Measurements from ENCODE around the gene ASB6.

DNA sequence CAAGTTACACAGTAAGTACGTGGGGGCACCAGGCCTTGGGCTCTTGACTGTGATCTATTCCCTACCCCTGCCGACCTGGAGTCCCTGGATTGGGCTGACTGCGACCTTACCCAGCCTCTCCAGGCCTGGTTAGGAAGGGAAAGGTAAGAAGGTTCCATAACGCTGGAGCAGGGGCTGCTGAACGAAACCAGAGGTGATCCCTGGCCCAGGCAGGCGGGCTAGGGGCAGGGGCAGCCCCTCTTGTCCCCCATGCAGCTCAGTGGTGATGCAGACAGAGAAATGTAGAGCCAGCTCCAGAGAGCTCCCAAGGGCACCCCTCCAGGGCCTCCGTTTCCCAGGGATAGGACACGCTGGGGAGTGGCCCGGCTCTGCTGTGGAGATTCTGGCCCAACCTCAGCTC is 37.6 kb upstream of the ASB6 start:
- TF ChIP-seq CTCF (conservative IDR thresholded peaks at IDR 0.05; ENCODE audit: low read length) (no peak), EZH2phosphoT487 (IDR thresholded peaks at IDR 0.05; ENCODE audit: borderline replicate concordance, low read depth, low read length) (no peak)
